Endodermal cell (in vitro differentiated cells): ENCODE data around the gene CCDC82. TPM values are rescaled to one million over a fixed set of nuclear protein-coding genes. Genes with fewer than 3 reads are reported as not detected.
A peak's percentile ranks its signal among the peaks of the same experiment; 100 is the strongest.

Experiments
- DNase-seq: peaks from one replicate; pipeline ENCODE4 v3.0.0-alpha.2; 2017
- H3K27ac ChIP-seq: 2 replicates; pipeline ENCODE4 v1.5.1; 2013; ENCODE audit warnings: mild to moderate bottlenecking, low read depth, low read length, moderate library complexity
- H3K27me3 ChIP-seq: 2 replicates; pipeline ENCODE4 v1.6.1; 2013; ENCODE audit warnings: mild to moderate bottlenecking, low read length, moderate library complexity; ENCODE audit not compliant: insufficient read depth, control insufficient read depth, poor library complexity, severe bottlenecking
- H3K36me3 ChIP-seq: 2 replicates; pipeline ENCODE4 v1.7.0; 2013; ENCODE audit warnings: mild to moderate bottlenecking, low read length, moderate library complexity; ENCODE audit not compliant: control insufficient read depth, insufficient read depth
- H3K4me1 ChIP-seq: one replicate; pipeline ENCODE4 v1.7.0; 2013; ENCODE audit warnings: low read length; ENCODE audit not compliant: control insufficient read depth, insufficient read depth
- H3K4me3 ChIP-seq: 2 replicates; pipeline ENCODE4 v1.5.1; 2013; ENCODE audit warnings: mild to moderate bottlenecking, low read length, moderate library complexity
- H3K9ac ChIP-seq: 2 replicates; pipeline ENCODE4 v1.6.1; 2013; ENCODE audit warnings: mild to moderate bottlenecking, low read length, moderate library complexity; ENCODE audit not compliant: poor library complexity, severe bottlenecking; ENCODE audit errors: extremely low read depth
- H3K9me3 ChIP-seq: 2 replicates; pipeline ENCODE4 v1.6.1; 2013; ENCODE audit warnings: mild to moderate bottlenecking, low read length, moderate library complexity; ENCODE audit not compliant: control insufficient read depth
- H3K27ac Mint-ChIP-seq: 2 replicates; pipeline ENCODE4 v1.8.0; 2020; ENCODE audit warnings: mixed read lengths
- H3K27me3 Mint-ChIP-seq: 2 replicates; pipeline ENCODE4 v1.8.0; 2021; ENCODE audit warnings: mild to moderate bottlenecking, mixed read lengths; ENCODE audit not compliant: insufficient read depth
- H3K36me3 Mint-ChIP-seq: 2 replicates; pipeline ENCODE4 v1.8.0; 2020; ENCODE audit warnings: low read depth, mixed read lengths
- H3K4me1 Mint-ChIP-seq: 2 replicates; pipeline ENCODE4 v1.8.0; 2020; ENCODE audit warnings: mixed read lengths
- H3K4me3 Mint-ChIP-seq: 2 replicates; pipeline ENCODE4 v1.8.0; 2020; ENCODE audit warnings: mild to moderate bottlenecking, moderate library complexity, mixed read lengths
- H3K9me3 Mint-ChIP-seq: 2 replicates; pipeline ENCODE4 v1.8.0; 2020; ENCODE audit warnings: mild to moderate bottlenecking, mixed read lengths
- WGBS, 2 experiments: methylation state at CpG; one replicate each; pipeline versions ENCODE4 v1.1.5 to v1.1.7; 2013; ENCODE audit warnings: missing lambda C conversion rate in 2 of 2, mixed read lengths in 1 of 2; ENCODE audit not compliant: insufficient coverage in 1 of 2, insufficient read length in 1 of 2; 5-methylcytosine and 5-hydroxymethylcytosine counted together
- total RNA-seq, 2 donors: library from RNA; stranded (reverse); fragmentation: NEBNext Ultra II Directional in 1 of 2; extraction: Animal tissue kit (Norgen Biotek cat#: 25700) in 1 of 2; gene quantifications; 2 replicates in 1 of 2; 3 replicates in 1 of 2; pipeline ENCODE4 v1.2.1, GENCODE V29; 2021
- TF ChIP-seq, protein P1 (sequence below): fragments of 200-600 bp; sonication (generic); conservative IDR thresholded peaks from 2 replicates; pipeline ENCODE4 v1.5.0; 2021; ENCODE audit warnings: antibody characterized with exemption, mild to moderate bottlenecking

The CCDC82 gene
- total RNA-seq, 2 donors from 2014 or later = 16.3 to 25.7 TPM

DNA sequence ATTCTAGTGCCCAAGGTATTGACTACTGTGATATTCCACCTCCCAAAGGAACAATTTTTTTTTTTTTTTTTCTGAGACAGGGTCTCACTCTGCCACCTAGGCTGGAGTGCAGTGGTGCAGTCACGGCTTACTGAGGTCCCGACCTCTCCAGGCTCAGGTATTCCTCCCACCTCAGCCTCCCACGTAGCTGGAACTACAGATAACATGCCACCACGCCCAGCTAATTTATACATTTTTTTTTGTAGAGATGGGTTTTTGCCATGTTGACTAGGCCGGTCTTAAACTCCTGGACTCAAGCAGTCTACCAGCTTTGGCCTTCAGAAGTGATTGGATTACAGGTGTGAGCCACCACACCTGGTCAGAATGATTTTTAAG, 80.1 kb downstream of the CCDC82 start:
- Histone ChIP-seq H3K4me3 (no peak overlapping the region), H3K9me3 (no peaks in the 10 kb centered on the region), H3K27ac (peak overlapping the region; percentile 94), H3K4me1 (peaks cover 19% of the 10 kb centered on the region), H3K9ac (no peak overlapping the region), H3K27me3 (no peaks in the 10 kb centered on the region), H3K36me3 (no peaks in the 10 kb centered on the region)
- Mint-ChIP-seq H3K36me3 (no peaks in the 10 kb centered on the region), H3K4me1 (peaks cover 43% of the 10 kb centered on the region), H3K4me3 (no peak overlapping the region), H3K27ac (no peak overlapping the region), H3K9me3 (no peaks in the 10 kb centered on the region), H3K27me3 (no peaks in the 10 kb centered on the region)
- no peak for DNase-seq
- 91 to 97% methylated on average over 1 to 5 of the region's 5 CpGs for WGBS, 2 experiments
- TF ChIP-seq, protein P1, sequence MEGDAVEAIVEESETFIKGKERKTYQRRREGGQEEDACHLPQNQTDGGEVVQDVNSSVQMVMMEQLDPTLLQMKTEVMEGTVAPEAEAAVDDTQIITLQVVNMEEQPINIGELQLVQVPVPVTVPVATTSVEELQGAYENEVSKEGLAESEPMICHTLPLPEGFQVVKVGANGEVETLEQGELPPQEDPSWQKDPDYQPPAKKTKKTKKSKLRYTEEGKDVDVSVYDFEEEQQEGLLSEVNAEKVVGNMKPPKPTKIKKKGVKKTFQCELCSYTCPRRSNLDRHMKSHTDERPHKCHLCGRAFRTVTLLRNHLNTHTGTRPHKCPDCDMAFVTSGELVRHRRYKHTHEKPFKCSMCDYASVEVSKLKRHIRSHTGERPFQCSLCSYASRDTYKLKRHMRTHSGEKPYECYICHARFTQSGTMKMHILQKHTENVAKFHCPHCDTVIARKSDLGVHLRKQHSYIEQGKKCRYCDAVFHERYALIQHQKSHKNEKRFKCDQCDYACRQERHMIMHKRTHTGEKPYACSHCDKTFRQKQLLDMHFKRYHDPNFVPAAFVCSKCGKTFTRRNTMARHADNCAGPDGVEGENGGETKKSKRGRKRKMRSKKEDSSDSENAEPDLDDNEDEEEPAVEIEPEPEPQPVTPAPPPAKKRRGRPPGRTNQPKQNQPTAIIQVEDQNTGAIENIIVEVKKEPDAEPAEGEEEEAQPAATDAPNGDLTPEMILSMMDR = peak; percentile 21

- no peaks in the 10 kb centered on the region for H3K27me3 ChIP-seq
- peak overlapping the region; percentile 15 for H3K27ac Mint-ChIP-seq
- H3K36me3 Mint-ChIP-seq = no peaks in the 10 kb centered on the region
- no peak for DNase-seq
- H3K9me3 Mint-ChIP-seq = no peaks in the 10 kb centered on the region
- TF ChIP-seq, protein P1 = no peak
- no peak overlapping the region for H3K9ac ChIP-seq
- H3K27ac ChIP-seq = peak overlapping the region; percentile 94
- H3K4me1 ChIP-seq = peaks cover 19% of the 10 kb centered on the region
- no peak overlapping the region for H3K4me3 ChIP-seq
- WGBS, 2 experiments = 82 to 83% methylated on average over 1 to 2 of the region's 2 CpGs
- no peaks in the 10 kb centered on the region for H3K27me3 Mint-ChIP-seq
- H3K9me3 ChIP-seq = no peaks in the 10 kb centered on the region
- H3K4me1 Mint-ChIP-seq = peaks cover 38% of the 10 kb centered on the region
- H3K36me3 ChIP-seq = no peaks in the 10 kb centered on the region
- no peak overlapping the region for H3K4me3 Mint-ChIP-seq
Observed at GRCh38 chr11:96309016-96309642, 80.6 kb downstream of the CCDC82 start.

- H3K4me3 ChIP-seq = peak overlapping the region; percentile 53
- no peaks in the 10 kb centered on the region for H3K27me3 ChIP-seq
- H3K27ac ChIP-seq = peak overlapping the region; percentile 94
- Mint-ChIP-seq H3K4me3 (peak overlapping the region; percentile 7), H3K27me3 (no peaks in the 10 kb centered on the region), H3K36me3 (no peaks in the 10 kb centered on the region), H3K9me3 (no peaks in the 10 kb centered on the region), H3K4me1 (peaks cover 27% of the 10 kb centered on the region), H3K27ac (peak overlapping the region; percentile 78)
- H3K36me3 ChIP-seq = no peaks in the 10 kb centered on the region
- no peak for DNase-seq
- H3K9me3 ChIP-seq = no peaks in the 10 kb centered on the region
- H3K4me1 ChIP-seq = peaks cover 19% of the 10 kb centered on the region
- TF ChIP-seq, protein P1 = no peak
- H3K9ac ChIP-seq = peak overlapping the region; percentile 28
- 60 to 80% methylated on average over 1 to 3 of the region's 3 CpGs for WGBS, 2 experiments
Observed at GRCh38 chr11:96307776-96308140, 82.0 kb downstream of the CCDC82 start.
